Ovary (tissue), 3 donors: Measurements from ENCODE around the gene PRUNE1.

Experiments used
- CTCF ChIP-seq, 3 donors: fragments of 450-650 bp in 2 of 3; fragments of 200-600 bp in 1 of 3; IDR thresholded peaks; one replicate each; pipeline versions ENCODE4 v1.5.1 to v1.8.0; 2016 to 2022; ENCODE audit warnings: antibody characterized with exemption in 3 of 3, mild to moderate bottlenecking in 1 of 3
- EP300 ChIP-seq: sonication (generic); formaldehyde crosslinking; IDR thresholded peaks from one replicate; pipeline ENCODE4 v1.6.1; 2017; ENCODE audit warnings: antibody characterized with exemption
- POLR2A ChIP-seq: fragments of 450-650 bp; IDR thresholded peaks from one replicate; pipeline ENCODE4 v1.6.1; 2017; ENCODE audit warnings: antibody characterized with exemption, mild to moderate bottlenecking, moderate library complexity
- donor health status: DM: no; HTN: no; CAD: no.

- TF ChIP-seq POLR2A, result no peak
- TF ChIP-seq CTCF (IDR thresholded peaks at IDR 0.05), result no peak
- no peak for TF ChIP-seq EP300
Measured at GRCh38 chr1:150976879-150977694, 31.2 kb upstream of the PRUNE1 start.
